GM12878 (cell line): ENCODE results near the gene GPR39. TPM values are rescaled to one million over a fixed set of nuclear protein-coding genes. Genes with fewer than 3 reads are reported as not detected.

Experiments used
- ATAC-seq: fragments of 200-7000 bp; cut with Tn5 transposase; 3 replicates; pipeline ENCODE4 v1.9.1; 2020; ENCODE audit warnings: mild to moderate bottlenecking, moderate library complexity
- BruUV-seq: library from RNA; stranded (reverse); fragments of 400-500 nt; replicated peaks from 2 replicates; lab custom pipeline; 2021; lab: Mats Ljungman, UMichigan
- CTCF ChIA-PET: fragments of 300-600 bp; sonication (Branson Sonifier 250); formaldehyde crosslinking; extraction: SDS; loops from one replicate; lab custom pipeline; 2021; ENCODE audit warnings: inconsistent platforms; lab: Yijun Ruan, JAX
- POLR2A ChIA-PET: fragments of 350-600 bp; formaldehyde crosslinking; extraction: SDS; loops from one replicate; lab custom pipeline; 2021; ENCODE audit warnings: inconsistent platforms; lab: Charles Lee
- RAD21 ChIA-PET: fragments of 300-600 bp; sonication (Branson Sonifier 250); formaldehyde crosslinking; loops from one replicate; lab custom pipeline; 2023; ENCODE audit warnings: antibody characterized with exemption; ENCODE audit not compliant: unreplicated experiment; lab: Charles Lee
- SMC1A ChIA-PET: fragments of 300-600 bp; sonication (Branson Sonifier 250); formaldehyde crosslinking; loops from one replicate; lab custom pipeline; 2023; ENCODE audit not compliant: unreplicated experiment, uncharacterized antibody; lab: Charles Lee
- DNase-seq: peaks from one replicate; pipeline ENCODE4 v3.0.0-alpha.2; 2011; ENCODE audit warnings: low read depth, low spot score
- FAIRE-seq: peaks from 3 replicates; lab custom pipeline; 2011; peaks lifted over from hg19 to GRCh38; lab: Jason Lieb, UNC
- H2AFZ ChIP-seq: 2 replicates; pipeline ENCODE4 v1.6.0; 2011; ENCODE audit warnings: low read depth, low read length, control low read depth; ENCODE audit not compliant: control insufficient read depth
- H3K27ac ChIP-seq: 2 replicates; pipeline ENCODE4 v1.5.1; 2011; ENCODE audit warnings: control low read depth; ENCODE audit not compliant: control insufficient read depth, insufficient read depth
- H3K27me3 ChIP-seq, 2 experiments: replicated peaks in 1 of 2; 2 replicates each; pipeline versions ENCODE4 v1.6.0 to v1.6.1; 2011; ENCODE audit warnings: low read length in 1 of 2; ENCODE audit not compliant: control insufficient read depth in 2 of 2, insufficient read depth in 2 of 2
- H3K36me3 ChIP-seq, 2 experiments: 2 replicates each; pipeline ENCODE4 v1.5.1; 2011; ENCODE audit warnings: low read length in 1 of 2; ENCODE audit not compliant: control insufficient read depth in 2 of 2, insufficient read depth in 2 of 2
- H3K4me1 ChIP-seq: 2 replicates; pipeline ENCODE4 v1.6.1; 2011; ENCODE audit warnings: mild to moderate bottlenecking, low read length, moderate library complexity, mixed read lengths; ENCODE audit not compliant: control insufficient read depth, insufficient read depth
- H3K4me2 ChIP-seq: 2 replicates; pipeline ENCODE4 v1.6.0; 2011; ENCODE audit warnings: control low read depth; ENCODE audit not compliant: control insufficient read depth, insufficient read depth
- H3K4me3 ChIP-seq: fragments of 200-600 bp; sonication (generic); 2 replicates; pipeline ENCODE4 v1.5.1; 2016
- H3K79me2 ChIP-seq: 2 replicates; pipeline ENCODE4 v1.6.0; 2011; ENCODE audit warnings: low read length; ENCODE audit not compliant: control insufficient read depth, insufficient read depth
- H3K9ac ChIP-seq: 2 replicates; pipeline ENCODE4 v1.8.0; 2011; ENCODE audit warnings: low read length, control low read depth, mixed read lengths; ENCODE audit not compliant: control insufficient read depth, insufficient read depth
- H3K9me3 ChIP-seq: replicated peaks from 3 replicates; pipeline ENCODE4 v1.5.1; 2011; ENCODE audit warnings: mild to moderate bottlenecking, low read length; ENCODE audit not compliant: control insufficient read depth, insufficient read depth
- H4K20me1 ChIP-seq: 2 replicates; pipeline ENCODE4 v1.6.0; 2011; ENCODE audit not compliant: control insufficient read depth, insufficient read depth
- BMI1 ChIP-seq: fragments of 450-650 bp; IDR thresholded peaks from 2 replicates; pipeline ENCODE4 v1.6.1; 2016; ENCODE audit warnings: mild to moderate bottlenecking, moderate library complexity, borderline replicate concordance
- CREB1 ChIP-seq: IDR thresholded peaks from 2 replicates; pipeline ENCODE4 v1.6.1; 2012; ENCODE audit warnings: low read depth, mild to moderate bottlenecking, inconsistent platforms
- IRF3 ChIP-seq: fragments of 450-650 bp; IDR thresholded peaks from 2 replicates; pipeline ENCODE4 v1.6.1; 2014; ENCODE audit warnings: mild to moderate bottlenecking
- MYC ChIP-seq: IDR thresholded peaks from 2 replicates; pipeline ENCODE4 v1.6.1; 2011; ENCODE audit warnings: mild to moderate bottlenecking, low read length, moderate library complexity, inconsistent platforms; ENCODE audit not compliant: insufficient read depth, insufficient replicate concordance, insufficient read length, severe bottlenecking
- NFIC ChIP-seq: IDR thresholded peaks from 2 replicates; pipeline ENCODE4 v1.6.1; 2012; ENCODE audit warnings: low read depth, mild to moderate bottlenecking, inconsistent platforms, low read length, moderate library complexity
- NFYB ChIP-seq: IDR thresholded peaks from 2 replicates; pipeline ENCODE4 v1.6.1; 2011; ENCODE audit warnings: low read depth, mild to moderate bottlenecking, low read length, improper control_type of control experiment, moderate library complexity; ENCODE audit not compliant: insufficient read depth
- POLR2A ChIP-seq: IDR thresholded peaks from 2 replicates; pipeline ENCODE4 v1.6.1; 2011; ENCODE audit warnings: low read depth, mild to moderate bottlenecking, low read length
- SP1 ChIP-seq: IDR thresholded peaks from one replicate; pipeline ENCODE4 v1.6.1; 2011; ENCODE audit warnings: low read depth, low read length
- ZNF207 ChIP-seq: fragments of 450-650 bp; IDR thresholded peaks from 2 replicates; pipeline ENCODE4 v1.6.1; 2014; ENCODE audit warnings: antibody characterized with exemption, mild to moderate bottlenecking, borderline replicate concordance
- WGBS: methylation state at CpG from one replicate; pipeline ENCODE4 v1.1.6; 2016; ENCODE audit warnings: low lambda C conversion rate; ENCODE audit not compliant: insufficient replicate concordance, insufficient coverage; ENCODE audit errors: missing lambda C conversion rate; 5-methylcytosine and 5-hydroxymethylcytosine counted together
- in situ Hi-C: fragments of 300-500 bp; cut with MboI; formaldehyde crosslinking; loops from 9 replicates; pipeline ENCODE4 v1.14.3; 2018; ENCODE audit warnings: mixed read lengths
- intact Hi-C: fragments of 100-400 bp; cut with micrococcal nuclease; formaldehyde crosslinking; loops from one replicate; pipeline ENCODE4 v1.14.2; 2022; ENCODE audit not compliant: unreplicated experiment
- polyA plus RNA-seq, 11 experiments: library from polyadenylated mRNA; depleted of rRNA in 4 of 11; unstranded in 6 of 11; stranded (reverse) in 5 of 11; fragments of >200 nt; fragmentation: Nextera tagmentation in 4 of 11; fragmentation: Illumina TruSeq in 1 of 11; extraction: Ambion mirVana in 4 of 11; extraction: Trizol in 1 of 11; gene quantifications; 1 replicate in 1 of 11; 2 replicates in 10 of 11; pipeline versions ENCODE4 v1.2.1 to v1.2.3, GENCODE V29; 2011 to 2016; ENCODE audit warnings: inconsistent platforms in 2 of 11, missing spikeins in 2 of 11, low read depth in 1 of 11
- total RNA-seq, 4 experiments: library from RNA; depleted of rRNA in 3 of 4; stranded (reverse); fragments of >200 nt in 3 of 4; fragmentation: Illumina TruSeq in 1 of 4; extraction: Trizol in 1 of 4; gene quantifications; 2 replicates each; pipeline versions ENCODE4 v1.2.1 to v1.2.3, GENCODE V29; 2013 to 2021
- TF ChIP-seq, protein P1 (sequence below): fragments of 450-650 bp; IDR thresholded peaks from 2 replicates; pipeline ENCODE4 v1.6.1; 2018; ENCODE audit warnings: mild to moderate bottlenecking, low read depth, moderate library complexity; ENCODE audit not compliant: partially characterized antibody
- TF ChIP-seq, protein P2 (sequence below): IDR thresholded peaks from 2 replicates; pipeline ENCODE4 v1.6.1; 2011; ENCODE audit warnings: borderline replicate concordance, low read depth, mild to moderate bottlenecking, moderate library complexity, low read length; ENCODE audit not compliant: insufficient read depth, poor library complexity, severe bottlenecking
- TF ChIP-seq, protein P3 (sequence below): fragments of 450-650 bp; IDR thresholded peaks from 2 replicates; pipeline ENCODE4 v1.6.1; 2017; ENCODE audit warnings: low read depth, mild to moderate bottlenecking, moderate library complexity
- TF ChIP-seq, protein P4 (sequence below): fragments of 450-650 bp; IDR thresholded peaks from 2 replicates; pipeline ENCODE4 v1.6.1; 2017; ENCODE audit warnings: mild to moderate bottlenecking, low read depth, inconsistent platforms; ENCODE audit not compliant: poor library complexity, severe bottlenecking

Gene GPR39
- total and polyA plus RNA-seq, 10 of the 15 experiments (the other 5 are each of a cell fraction or from before 2014, with no cell fraction given) = 0.05 to 0.23 TPM; not detected in 8

- Histone ChIP-seq H3K27ac (no peak overlapping the region), H4K20me1 (no peaks in the 10 kb centered on the region), H3K4me2 (no peak overlapping the region), H3K79me2 (no peaks in the 10 kb centered on the region), H3K9me3 (no peaks in the 10 kb centered on the region), H3K36me3 (no peaks in the 10 kb centered on the region), H2AFZ (no peak overlapping the region), H3K4me3 (no peak overlapping the region), H3K4me1 (no peaks in the 10 kb centered on the region), H3K27me3 (no peaks in the 10 kb centered on the region), H3K9ac (no peak overlapping the region)
- RAD21 ChIA-PET = interaction anchor here (5.0 kb wide), 1 partner anchor 620 kb away, joined by 48 read pairs; no protein-coding TSS in a partner anchor
- POLR2A ChIA-PET = no interaction called here
- FAIRE-seq (no peak), DNase-seq (no peak), ATAC-seq (no peak)
- 13% methylated on average over 2 of the region's 2 CpGs for WGBS
- in situ Hi-C loops (no loop called here), intact Hi-C loops (no loop called here)
- SMC1A ChIA-PET = interaction anchor here (0.6 to 5.3 kb wide), 3 partner anchors 26 to 621 kb away, joined by 3 to 67 read pairs (median 24); no protein-coding TSS in a partner anchor
- CTCF ChIA-PET = interaction anchor here (0.5 to 2.1 kb wide), 4 partner anchors 13 to 1294 kb away, joined by 3 to 16 read pairs (median 4); no protein-coding TSS in a partner anchor
- no TSS peak for BruUV-seq
- TF ChIP-seq, protein P1, sequence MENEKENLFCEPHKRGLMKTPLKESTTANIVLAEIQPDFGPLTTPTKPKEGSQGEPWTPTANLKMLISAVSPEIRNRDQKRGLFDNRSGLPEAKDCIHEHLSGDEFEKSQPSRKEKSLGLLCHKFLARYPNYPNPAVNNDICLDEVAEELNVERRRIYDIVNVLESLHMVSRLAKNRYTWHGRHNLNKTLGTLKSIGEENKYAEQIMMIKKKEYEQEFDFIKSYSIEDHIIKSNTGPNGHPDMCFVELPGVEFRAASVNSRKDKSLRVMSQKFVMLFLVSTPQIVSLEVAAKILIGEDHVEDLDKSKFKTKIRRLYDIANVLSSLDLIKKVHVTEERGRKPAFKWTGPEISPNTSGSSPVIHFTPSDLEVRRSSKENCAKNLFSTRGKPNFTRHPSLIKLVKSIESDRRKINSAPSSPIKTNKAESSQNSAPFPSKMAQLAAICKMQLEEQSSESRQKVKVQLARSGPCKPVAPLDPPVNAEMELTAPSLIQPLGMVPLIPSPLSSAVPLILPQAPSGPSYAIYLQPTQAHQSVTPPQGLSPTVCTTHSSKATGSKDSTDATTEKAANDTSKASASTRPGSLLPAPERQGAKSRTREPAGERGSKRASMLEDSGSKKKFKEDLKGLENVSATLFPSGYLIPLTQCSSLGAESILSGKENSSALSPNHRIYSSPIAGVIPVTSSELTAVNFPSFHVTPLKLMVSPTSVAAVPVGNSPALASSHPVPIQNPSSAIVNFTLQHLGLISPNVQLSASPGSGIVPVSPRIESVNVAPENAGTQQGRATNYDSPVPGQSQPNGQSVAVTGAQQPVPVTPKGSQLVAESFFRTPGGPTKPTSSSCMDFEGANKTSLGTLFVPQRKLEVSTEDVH = no peak
- TF ChIP-seq POLR2A (no peak), IRF3 (no peak), NFYB (no peak), ZNF207 (no peak), CREB1 (no peak), NFIC (no peak), BMI1 (no peak), MYC (no peak), SP1 (no peak)
- TF ChIP-seq, protein P2, sequence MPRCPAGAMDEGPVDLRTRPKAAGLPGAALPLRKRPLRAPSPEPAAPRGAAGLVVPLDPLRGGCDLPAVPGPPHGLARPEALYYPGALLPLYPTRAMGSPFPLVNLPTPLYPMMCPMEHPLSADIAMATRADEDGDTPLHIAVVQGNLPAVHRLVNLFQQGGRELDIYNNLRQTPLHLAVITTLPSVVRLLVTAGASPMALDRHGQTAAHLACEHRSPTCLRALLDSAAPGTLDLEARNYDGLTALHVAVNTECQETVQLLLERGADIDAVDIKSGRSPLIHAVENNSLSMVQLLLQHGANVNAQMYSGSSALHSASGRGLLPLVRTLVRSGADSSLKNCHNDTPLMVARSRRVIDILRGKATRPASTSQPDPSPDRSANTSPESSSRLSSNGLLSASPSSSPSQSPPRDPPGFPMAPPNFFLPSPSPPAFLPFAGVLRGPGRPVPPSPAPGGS = no peak
- TF ChIP-seq, protein P3, sequence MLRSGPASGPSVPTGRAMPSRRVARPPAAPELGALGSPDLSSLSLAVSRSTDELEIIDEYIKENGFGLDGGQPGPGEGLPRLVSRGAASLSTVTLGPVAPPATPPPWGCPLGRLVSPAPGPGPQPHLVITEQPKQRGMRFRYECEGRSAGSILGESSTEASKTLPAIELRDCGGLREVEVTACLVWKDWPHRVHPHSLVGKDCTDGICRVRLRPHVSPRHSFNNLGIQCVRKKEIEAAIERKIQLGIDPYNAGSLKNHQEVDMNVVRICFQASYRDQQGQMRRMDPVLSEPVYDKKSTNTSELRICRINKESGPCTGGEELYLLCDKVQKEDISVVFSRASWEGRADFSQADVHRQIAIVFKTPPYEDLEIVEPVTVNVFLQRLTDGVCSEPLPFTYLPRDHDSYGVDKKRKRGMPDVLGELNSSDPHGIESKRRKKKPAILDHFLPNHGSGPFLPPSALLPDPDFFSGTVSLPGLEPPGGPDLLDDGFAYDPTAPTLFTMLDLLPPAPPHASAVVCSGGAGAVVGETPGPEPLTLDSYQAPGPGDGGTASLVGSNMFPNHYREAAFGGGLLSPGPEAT = no peak
- TF ChIP-seq, protein P4, sequence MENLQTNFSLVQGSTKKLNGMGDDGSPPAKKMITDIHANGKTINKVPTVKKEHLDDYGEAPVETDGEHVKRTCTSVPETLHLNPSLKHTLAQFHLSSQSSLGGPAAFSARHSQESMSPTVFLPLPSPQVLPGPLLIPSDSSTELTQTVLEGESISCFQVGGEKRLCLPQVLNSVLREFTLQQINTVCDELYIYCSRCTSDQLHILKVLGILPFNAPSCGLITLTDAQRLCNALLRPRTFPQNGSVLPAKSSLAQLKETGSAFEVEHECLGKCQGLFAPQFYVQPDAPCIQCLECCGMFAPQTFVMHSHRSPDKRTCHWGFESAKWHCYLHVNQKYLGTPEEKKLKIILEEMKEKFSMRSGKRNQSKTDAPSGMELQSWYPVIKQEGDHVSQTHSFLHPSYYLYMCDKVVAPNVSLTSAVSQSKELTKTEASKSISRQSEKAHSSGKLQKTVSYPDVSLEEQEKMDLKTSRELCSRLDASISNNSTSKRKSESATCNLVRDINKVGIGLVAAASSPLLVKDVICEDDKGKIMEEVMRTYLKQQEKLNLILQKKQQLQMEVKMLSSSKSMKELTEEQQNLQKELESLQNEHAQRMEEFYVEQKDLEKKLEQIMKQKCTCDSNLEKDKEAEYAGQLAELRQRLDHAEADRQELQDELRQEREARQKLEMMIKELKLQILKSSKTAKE = no peak
These were observed 134.3 kb downstream of the GPR39 start for GRCh38 chr2:132550946-132551345.
